Esophagus muscularis mucosa (tissue), 4 donors: ENCODE measurements around the gene SAMD4B. TPM values are rescaled to one million over a fixed set of nuclear protein-coding genes. Genes with fewer than 3 reads are reported as not detected.

Experiments
- DNase-seq: peaks from one replicate; pipeline ENCODE4 v3.0.0-alpha.2; 2017; ENCODE audit errors: extremely low spot score
- H3K27ac ChIP-seq, 4 donors: fragments of 200-600 bp; sonication (generic); replicated peaks in 1 of 4; 1 replicate in 3 of 4; 2 replicates in 1 of 4; pipeline ENCODE4 v1.5.1; 2016 to 2019; ENCODE audit warnings: mild to moderate bottlenecking in 1 of 4
- H3K27me3 ChIP-seq, 4 donors: fragments of 200-600 bp; sonication (generic); one replicate each; pipeline versions ENCODE4 v1.5.1 to v1.6.0; 2016 to 2019
- H3K36me3 ChIP-seq, 4 donors: fragments of 200-600 bp; sonication (generic); one replicate each; pipeline ENCODE4 v1.5.1; 2016 to 2019
- H3K4me1 ChIP-seq, 4 donors: fragments of 200-600 bp; sonication (generic); one replicate each; pipeline ENCODE4 v1.5.1; 2016 to 2019
- H3K4me3 ChIP-seq, 4 donors: fragments of 200-600 bp; sonication (generic); 1 replicate in 2 of 4; 2 replicates in 2 of 4; pipeline ENCODE4 v1.5.1; 2016 to 2019; ENCODE audit warnings: mild to moderate bottlenecking in 4 of 4, moderate library complexity in 1 of 4
- H3K9me3 ChIP-seq, 4 donors: fragments of 200-600 bp; sonication (generic); 1 replicate in 3 of 4; 2 replicates in 1 of 4; pipeline ENCODE4 v1.5.1; 2016 to 2019
- EP300 ChIP-seq: sonication (generic); formaldehyde crosslinking; IDR thresholded peaks from one replicate; pipeline ENCODE4 v1.6.1; 2017; ENCODE audit warnings: antibody characterized with exemption
- POLR2A ChIP-seq: fragments of 450-650 bp; IDR thresholded peaks from one replicate; pipeline ENCODE4 v1.6.1; 2017; ENCODE audit warnings: antibody characterized with exemption, moderate library complexity, mild to moderate bottlenecking, low read depth
- POLR2AphosphoS5 ChIP-seq, 2 donors: sonication (generic); formaldehyde crosslinking; IDR thresholded peaks; one replicate each; pipeline ENCODE4 v1.6.1; 2017; ENCODE audit warnings: antibody characterized with exemption in 2 of 2
- WGBS: methylation state at CpG from one replicate; pipeline ENCODE4 v1.1.5; 2018; 5-methylcytosine and 5-hydroxymethylcytosine counted together
- intact Hi-C: fragments of 100-400 bp; cut with DNase I; formaldehyde crosslinking; loops from one replicate; pipeline ENCODE4 v1.15.1; 2023
- total RNA-seq, 4 donors: library from RNA; depleted of rRNA; stranded (reverse); fragments of >200 nt; gene quantifications; one replicate each; pipeline versions ENCODE4 v1.1.0 to v1.2.1, GENCODE V29; 2016
- TF ChIP-seq, protein P1 (sequence below), 3 experiments: fragments of 200-600 bp in 2 of 3; fragments of 450-650 bp in 1 of 3; sonication (generic) in 2 of 3; IDR thresholded peaks; one replicate each; pipeline ENCODE4 v1.5.1; 2017 to 2019; ENCODE audit warnings: antibody characterized with exemption in 3 of 3, mild to moderate bottlenecking in 2 of 3, moderate library complexity in 1 of 3

SAMD4B gene
- total RNA-seq, 4 donors from 2014 or later: 59.8 to 138 (median 104) TPM

GRCh38 chr19:39425744-39426143, 83.5 kb downstream of the SAMD4B start:
- no peak overlapping the region for H3K27ac ChIP-seq
- no peaks in the 10 kb centered on the region for H3K27me3 ChIP-seq
- no peak for DNase-seq
- 85% methylated on average over 7 of the region's 7 CpGs for WGBS
- peaks cover 19 to 33% (median 28%) of the 10 kb centered on the region in 4 donors for H3K4me1 ChIP-seq
- intact Hi-C loops: loop anchor here (10.0 kb wide), 1 partner anchor 81 kb away; the partner anchor contains the start of gene SAMD4B
- H3K9me3 ChIP-seq: no peaks in the 10 kb centered on the region
- peaks cover 3 to 44% (median 43%) of the 10 kb centered on the region in 4 donors for H3K36me3 ChIP-seq
- H3K4me3 ChIP-seq: no peak overlapping the region
- TF ChIP-seq EP300: no peak
- peak in 1 of 2 donors; percentile 10 for TF ChIP-seq POLR2AphosphoS5 (IDR thresholded peaks at IDR 0.05)

- peak overlapping the region in 1 of 4 donors; percentile 23 for H3K27ac ChIP-seq
- no peaks in the 10 kb centered on the region for H3K9me3 ChIP-seq
- H3K27me3 ChIP-seq: no peaks in the 10 kb centered on the region
- peaks cover 21 to 37% (median 32%) of the 10 kb centered on the region in 4 donors for H3K4me1 ChIP-seq
- no peak for DNase-seq
- no peak overlapping the region for H3K4me3 ChIP-seq
- H3K36me3 ChIP-seq: peaks cover 4 to 43% (median 40%) of the 10 kb centered on the region in 4 donors
- intact Hi-C loops: loop anchor here (10.0 kb wide), 1 partner anchor 81 kb away; the partner anchor contains the start of gene SAMD4B
- TF ChIP-seq, protein P1, sequence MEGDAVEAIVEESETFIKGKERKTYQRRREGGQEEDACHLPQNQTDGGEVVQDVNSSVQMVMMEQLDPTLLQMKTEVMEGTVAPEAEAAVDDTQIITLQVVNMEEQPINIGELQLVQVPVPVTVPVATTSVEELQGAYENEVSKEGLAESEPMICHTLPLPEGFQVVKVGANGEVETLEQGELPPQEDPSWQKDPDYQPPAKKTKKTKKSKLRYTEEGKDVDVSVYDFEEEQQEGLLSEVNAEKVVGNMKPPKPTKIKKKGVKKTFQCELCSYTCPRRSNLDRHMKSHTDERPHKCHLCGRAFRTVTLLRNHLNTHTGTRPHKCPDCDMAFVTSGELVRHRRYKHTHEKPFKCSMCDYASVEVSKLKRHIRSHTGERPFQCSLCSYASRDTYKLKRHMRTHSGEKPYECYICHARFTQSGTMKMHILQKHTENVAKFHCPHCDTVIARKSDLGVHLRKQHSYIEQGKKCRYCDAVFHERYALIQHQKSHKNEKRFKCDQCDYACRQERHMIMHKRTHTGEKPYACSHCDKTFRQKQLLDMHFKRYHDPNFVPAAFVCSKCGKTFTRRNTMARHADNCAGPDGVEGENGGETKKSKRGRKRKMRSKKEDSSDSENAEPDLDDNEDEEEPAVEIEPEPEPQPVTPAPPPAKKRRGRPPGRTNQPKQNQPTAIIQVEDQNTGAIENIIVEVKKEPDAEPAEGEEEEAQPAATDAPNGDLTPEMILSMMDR (IDR thresholded peaks at IDR 0.05): no peak
- TF ChIP-seq POLR2A: no peak
- TF ChIP-seq EP300: no peak
- TF ChIP-seq POLR2AphosphoS5 (IDR thresholded peaks at IDR 0.05): no peak
- 68% methylated on average over 5 of the region's 5 CpGs for WGBS
Observed at GRCh38 chr19:39426170-39426569, 83.9 kb downstream of the SAMD4B start.

DNA sequence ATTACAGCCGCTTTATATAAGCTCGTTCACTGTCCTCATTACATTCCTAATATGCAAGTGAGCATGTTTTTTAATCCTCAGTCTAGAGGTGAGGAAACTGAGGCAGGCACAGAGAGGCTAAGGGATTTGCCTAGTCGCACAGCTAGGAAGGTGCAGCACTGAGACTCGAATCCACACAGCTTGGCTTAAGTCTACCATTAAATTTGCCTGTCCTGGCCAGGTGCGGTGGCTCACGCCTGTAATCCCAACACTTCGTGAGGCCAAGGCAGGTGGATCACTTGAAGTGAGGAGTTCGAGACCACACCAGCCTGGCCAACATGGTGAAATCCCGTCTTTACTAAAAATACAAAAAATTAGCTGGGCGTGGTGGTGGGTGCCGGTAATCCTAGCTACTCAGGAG, 85.5 kb downstream of the SAMD4B start:
- no peak for TF ChIP-seq EP300
- TF ChIP-seq, protein P1 (IDR thresholded peaks at IDR 0.05): no peak
- no peak for TF ChIP-seq POLR2A
- TF ChIP-seq POLR2AphosphoS5 (IDR thresholded peaks at IDR 0.05): no peak
- DNase-seq: no peak
- Histone ChIP-seq H3K36me3 (peaks cover 18 to 43% (median 39%) of the 10 kb centered on the region in 4 donors), H3K27ac (peak overlapping the region; percentile 84 to 91 (median 86)), H3K9me3 (no peaks in the 10 kb centered on the region), H3K27me3 (no peaks in the 10 kb centered on the region), H3K4me3 (no peak overlapping the region), H3K4me1 (peaks cover 22 to 38% (median 34%) of the 10 kb centered on the region in 4 donors)
- WGBS: 90% methylated on average over 11 of the region's 11 CpGs
- intact Hi-C loops: loop anchor here (10.0 kb wide), 1 partner anchor 83 kb away; the partner anchor contains the start of gene SAMD4B

DNA sequence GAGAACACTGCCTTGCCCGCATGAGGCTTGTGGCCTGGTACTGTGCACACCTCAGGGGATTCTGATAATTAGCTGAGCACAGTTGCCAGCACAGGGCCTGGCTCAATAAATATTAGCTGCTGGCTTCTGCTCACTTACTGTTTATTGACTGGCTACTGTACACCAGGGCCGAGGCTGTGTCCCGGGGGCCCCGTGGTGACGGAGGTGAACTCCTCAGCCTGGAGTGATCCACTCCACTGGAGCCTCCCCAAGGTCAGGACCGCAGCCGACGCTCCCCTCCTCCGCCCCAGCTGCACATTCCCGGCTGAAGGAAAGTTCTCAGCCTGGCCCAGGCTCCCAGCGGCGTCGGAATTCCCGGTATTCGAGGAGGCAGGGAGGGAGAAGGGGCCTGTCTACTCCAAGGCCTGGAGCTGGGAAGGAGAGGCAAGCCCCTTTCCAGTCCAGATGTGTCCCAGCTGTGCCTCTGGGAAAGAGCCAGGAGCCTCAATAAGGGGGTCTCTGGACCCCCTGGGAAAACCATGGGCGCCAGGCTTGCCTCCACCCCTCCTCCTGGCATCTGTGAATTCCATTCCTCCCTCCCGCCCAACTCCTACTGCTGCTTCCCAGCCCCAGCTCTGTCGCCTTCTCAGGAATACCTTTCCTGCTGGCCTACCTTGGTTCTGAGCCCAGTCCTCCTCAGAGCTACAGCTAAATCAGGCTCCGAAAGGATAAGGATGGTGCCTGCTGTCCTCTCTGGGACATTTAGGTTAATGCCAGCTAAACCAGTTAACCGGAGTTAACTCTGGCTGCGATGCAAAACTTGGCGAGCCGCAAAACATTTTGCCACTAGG, 86.3 kb downstream of the SAMD4B start:
- DNase-seq: no peak
- Histone ChIP-seq H3K4me1 (peaks cover 23 to 43% (median 37%) of the 10 kb centered on the region in 4 donors), H3K27ac (peak overlapping the region; percentile 84 to 91 (median 86)), H3K9me3 (no peaks in the 10 kb centered on the region), H3K27me3 (no peaks in the 10 kb centered on the region), H3K4me3 (peak overlapping the region in 3 of 4 donors; percentile 3 to 14 (median 12)), H3K36me3 (peaks cover 23 to 43% (median 39%) of the 10 kb centered on the region in 4 donors)
- WGBS: 31% methylated on average over 12 of the region's 23 CpGs
- intact Hi-C loops: loop anchor here (10.0 kb wide), 1 partner anchor 84 kb away; the partner anchor contains the start of gene SAMD4B
- TF ChIP-seq EP300 (peak; percentile 6), POLR2AphosphoS5 (IDR thresholded peaks at IDR 0.05) (peak; percentile 75 to 76), POLR2A (no peak)
- TF ChIP-seq, protein P1 (IDR thresholded peaks at IDR 0.05): no peak
